Trophoblast cell (in vitro differentiated cells and primary cell): Measurements from ENCODE around the gene CXCR2.

Source experiments
- DNase-seq, 2 donors: peaks; one replicate each; pipeline ENCODE4 v3.0.0-alpha.2; 2016
- H2AFZ ChIP-seq: 2 replicates; pipeline ENCODE4 v1.6.1; 2013; ENCODE audit warnings: low read length, moderate library complexity, mild to moderate bottlenecking; ENCODE audit not compliant: insufficient read depth, poor library complexity
- H2AK5ac ChIP-seq: 2 replicates; pipeline ENCODE4 v1.6.1; 2013; ENCODE audit warnings: mild to moderate bottlenecking, low read length
- H2BK120ac ChIP-seq: 2 replicates; pipeline ENCODE4 v1.6.1; 2013; ENCODE audit warnings: low read length, mild to moderate bottlenecking, moderate library complexity; ENCODE audit not compliant: insufficient read depth, poor library complexity
- H2BK12ac ChIP-seq: 2 replicates; pipeline ENCODE4 v1.6.1; 2013; ENCODE audit warnings: mild to moderate bottlenecking, low read length, moderate library complexity
- H2BK5ac ChIP-seq: 2 replicates; pipeline ENCODE4 v1.6.1; 2013; ENCODE audit warnings: low read length, low read depth, moderate library complexity, mild to moderate bottlenecking; ENCODE audit not compliant: poor library complexity
- H3K14ac ChIP-seq: 2 replicates; pipeline ENCODE4 v1.6.1; 2013; ENCODE audit warnings: mild to moderate bottlenecking, low read length
- H3K18ac ChIP-seq: 2 replicates; pipeline ENCODE4 v1.6.1; 2013; ENCODE audit warnings: mild to moderate bottlenecking, low read length
- H3K23ac ChIP-seq: 2 replicates; pipeline ENCODE4 v1.6.1; 2013; ENCODE audit warnings: low read length
- H3K27ac ChIP-seq: 2 replicates; pipeline ENCODE4 v1.5.1; 2013; ENCODE audit warnings: low read depth, mild to moderate bottlenecking, inconsistent platforms, low read length, moderate library complexity
- H3K27me3 ChIP-seq: 2 replicates; pipeline ENCODE4 v1.6.1; 2013; ENCODE audit warnings: inconsistent platforms, mild to moderate bottlenecking, low read length, moderate library complexity; ENCODE audit not compliant: insufficient read depth
- H3K36me3 ChIP-seq, 2 experiments: 1 replicate in 1 of 2; 2 replicates in 1 of 2; pipeline ENCODE4 v1.6.1; 2013; ENCODE audit warnings: low read length in 2 of 2, mild to moderate bottlenecking in 2 of 2, moderate library complexity in 1 of 2; ENCODE audit not compliant: insufficient read depth in 2 of 2, control insufficient read depth in 1 of 2
- H3K4ac ChIP-seq: 2 replicates; pipeline ENCODE4 v1.6.1; 2013; ENCODE audit warnings: low read depth, mild to moderate bottlenecking, low read length, moderate library complexity
- H3K4me1 ChIP-seq, 2 experiments: 1 replicate in 1 of 2; 2 replicates in 1 of 2; pipeline ENCODE4 v1.6.1; 2013; ENCODE audit warnings: low read length in 2 of 2, mild to moderate bottlenecking in 2 of 2, moderate library complexity in 1 of 2; ENCODE audit not compliant: insufficient read depth in 2 of 2, control insufficient read depth in 1 of 2
- H3K4me2 ChIP-seq: 2 replicates; pipeline ENCODE4 v1.6.1; 2013; ENCODE audit warnings: inconsistent platforms, mild to moderate bottlenecking, low read length, moderate library complexity
- H3K4me3 ChIP-seq: 2 replicates; pipeline ENCODE4 v1.5.1; 2013; ENCODE audit warnings: mild to moderate bottlenecking, low read depth, low read length, inconsistent platforms
- H3K79me1 ChIP-seq: one replicate; pipeline ENCODE4 v1.6.1; 2013; ENCODE audit warnings: low read length
- H3K79me2 ChIP-seq: 2 replicates; pipeline ENCODE4 v1.6.1; 2013; ENCODE audit warnings: low read length, mild to moderate bottlenecking; ENCODE audit not compliant: control insufficient read depth, insufficient read depth, poor library complexity
- H3K9ac ChIP-seq: 2 replicates; pipeline ENCODE4 v1.6.1; 2013; ENCODE audit warnings: mild to moderate bottlenecking, low read length
- H3K9me3 ChIP-seq: 2 replicates; pipeline ENCODE4 v1.6.1; 2013; ENCODE audit warnings: low read depth, mild to moderate bottlenecking, control low read depth, inconsistent platforms, low read length; ENCODE audit not compliant: insufficient read depth
- H4K12ac ChIP-seq: 2 replicates; pipeline ENCODE4 v1.6.1; 2013; ENCODE audit warnings: low read depth, mild to moderate bottlenecking, low read length, moderate library complexity
- H4K8ac ChIP-seq: 2 replicates; pipeline ENCODE4 v1.6.1; 2013; ENCODE audit warnings: low read depth, mild to moderate bottlenecking, low read length, moderate library complexity
- H4K91ac ChIP-seq: one replicate; pipeline ENCODE4 v1.6.1; 2013; ENCODE audit warnings: low read depth, mild to moderate bottlenecking, low read length, moderate library complexity
- WGBS: extraction: QIAGEN DNeasy Blood & Tissue Kit; methylation state at CpG from one replicate; pipeline ENCODE4 v1.1.7; 2013; ENCODE audit warnings: missing lambda C conversion rate; ENCODE audit not compliant: insufficient read length, insufficient coverage; ENCODE audit errors: extremely low coverage; 5-methylcytosine and 5-hydroxymethylcytosine counted together

The CXCR2 gene

GRCh38 chr2:218145124-218145523 lies 19.3 kb downstream of the CXCR2 start:
- Histone ChIP-seq H3K9ac (no peak overlapping the region), H3K4ac (no peak overlapping the region), H3K79me1 (no peaks in the 10 kb centered on the region), H2BK120ac (no peak overlapping the region), H2AK5ac (no peak overlapping the region), H2AFZ (no peak overlapping the region), H3K27me3 (no peaks in the 10 kb centered on the region), H3K4me2 (no peak overlapping the region), H4K91ac (no peak overlapping the region), H3K18ac (no peak overlapping the region), H3K23ac (no peak overlapping the region), H2BK12ac (no peak overlapping the region), H3K9me3 (peaks cover 5% of the 10 kb centered on the region), H3K4me3 (no peak overlapping the region), H3K4me1 (peaks cover 4 to 7% of the 10 kb centered on the region in 2 experiments), H3K27ac (no peak overlapping the region), H3K36me3 (no peaks in the 10 kb centered on the region), H3K79me2 (no peaks in the 10 kb centered on the region), H3K14ac (no peak overlapping the region), H4K12ac (no peak overlapping the region), H4K8ac (no peak overlapping the region), H2BK5ac (no peak overlapping the region)
- no peak for DNase-seq
- no CpG with 5 or more reads among the region's 3 CpGs for WGBS

- Histone ChIP-seq H3K9ac (no peak overlapping the region), H3K4me2 (no peak overlapping the region)
Observed at GRCh38 chr2:218146056-218146455, 20.2 kb downstream of the CXCR2 start.

GRCh38 chr2:218149098-218149497 lies 23.3 kb downstream of the CXCR2 start:
- H3K79me1 ChIP-seq: peaks cover 1% of the 10 kb centered on the region
- no CpG with 5 or more reads among the region's 5 CpGs for WGBS
- peak in 1 of 2 donors; percentile 70 for DNase-seq
- H3K36me3 ChIP-seq: no peaks in the 10 kb centered on the region
- H2BK12ac ChIP-seq: no peak overlapping the region
- no peak overlapping the region for H3K9ac ChIP-seq
- H3K18ac ChIP-seq: no peak overlapping the region
- no peak overlapping the region for H2AFZ ChIP-seq
- H4K91ac ChIP-seq: no peak overlapping the region
- H3K4ac ChIP-seq: no peak overlapping the region
- H3K14ac ChIP-seq: no peak overlapping the region
- H2BK120ac ChIP-seq: no peak overlapping the region
- no peak overlapping the region for H3K4me3 ChIP-seq
- no peak overlapping the region for H2AK5ac ChIP-seq
- no peak overlapping the region for H4K8ac ChIP-seq
- no peak overlapping the region for H3K4me2 ChIP-seq
- H3K23ac ChIP-seq: no peak overlapping the region
- peaks cover 1% of the 10 kb centered on the region for H3K9me3 ChIP-seq
- no peak overlapping the region for H3K27ac ChIP-seq
- H2BK5ac ChIP-seq: no peak overlapping the region
- no peaks in the 10 kb centered on the region for H3K79me2 ChIP-seq
- no peaks in the 10 kb centered on the region for H3K27me3 ChIP-seq
- H4K12ac ChIP-seq: no peak overlapping the region
- peaks cover 4 to 10% of the 10 kb centered on the region in 2 experiments for H3K4me1 ChIP-seq

More at GRCh38 chr2:218146056-218146455, 20.2 kb downstream of the CXCR2 start:
- Histone ChIP-seq H3K9me3 (peaks cover 5% of the 10 kb centered on the region), H3K4me1 (peaks cover 4 to 7% of the 10 kb centered on the region in 2 experiments), H3K18ac (no peak overlapping the region), H3K23ac (no peak overlapping the region), H4K12ac (no peak overlapping the region), H2AFZ (no peak overlapping the region), H3K4me3 (no peak overlapping the region), H2BK12ac (no peak overlapping the region), H4K91ac (no peak overlapping the region), H3K79me1 (no peaks in the 10 kb centered on the region), H3K79me2 (no peaks in the 10 kb centered on the region), H3K36me3 (no peaks in the 10 kb centered on the region), H3K4ac (no peak overlapping the region), H2BK5ac (no peak overlapping the region), H2AK5ac (no peak overlapping the region), H4K8ac (no peak overlapping the region), H3K14ac (no peak overlapping the region), H3K27ac (no peak overlapping the region), H2BK120ac (no peak overlapping the region), H3K27me3 (no peaks in the 10 kb centered on the region)
- DNase-seq: no peak

- no peak overlapping the region for H2BK5ac ChIP-seq
- H4K91ac ChIP-seq: no peak overlapping the region
- H3K4ac ChIP-seq: no peak overlapping the region
- DNase-seq: no peak
- H3K14ac ChIP-seq: no peak overlapping the region
- H3K79me1 ChIP-seq: peaks cover 1% of the 10 kb centered on the region
- H3K27me3 ChIP-seq: no peaks in the 10 kb centered on the region
- H3K36me3 ChIP-seq: no peaks in the 10 kb centered on the region
- no peak overlapping the region for H3K23ac ChIP-seq
- H3K18ac ChIP-seq: no peak overlapping the region
- H3K4me3 ChIP-seq: no peak overlapping the region
- no peaks in the 10 kb centered on the region for H3K79me2 ChIP-seq
- no peak overlapping the region for H2BK120ac ChIP-seq
- no peak overlapping the region for H3K27ac ChIP-seq
- H2AK5ac ChIP-seq: no peak overlapping the region
- no peak overlapping the region for H2AFZ ChIP-seq
- WGBS: no CpG with 5 or more reads among the region's 5 CpGs
- no peak overlapping the region for H3K9ac ChIP-seq
- H2BK12ac ChIP-seq: no peak overlapping the region
- no peak overlapping the region for H4K8ac ChIP-seq
- H4K12ac ChIP-seq: no peak overlapping the region
- peaks cover 1% of the 10 kb centered on the region for H3K9me3 ChIP-seq
- no peak overlapping the region for H3K4me2 ChIP-seq
- peaks cover 4 to 10% of the 10 kb centered on the region in 2 experiments for H3K4me1 ChIP-seq
Observed at GRCh38 chr2:218149848-218150440, 24.1 kb downstream of the CXCR2 start.
